ENCODE data around the gene RIMBP3C.
"Not testable (repeated sequence)": the region's sequence is repeated elsewhere in the genome, so short reads cannot be mapped to it uniquely, and the experiment has no call there.

RIMBP3C gene

GRCh38 chr22:21590809-21591641, 39.8 kb upstream of the RIMBP3C start:
- no peak for TF ChIP-seq PAX5 (IDR thresholded peaks at IDR 0.05; ENCODE audit: insufficient read depth, low read length, severe bottlenecking)
- peak; percentile 49; the same call in 1 of the 2 replicates for TF ChIP-seq SPI1 (IDR thresholded peaks at IDR 0.05; ENCODE audit: low read depth, low read length)
- TF ChIP-seq POU2F2 (IDR thresholded peaks at IDR 0.05; ENCODE audit: low read depth, low read length) = no peak
- no peak for TF ChIP-seq TAF1 (IDR thresholded peaks at IDR 0.05; ENCODE audit: low read depth, low read length)
- FAIRE-seq (peak; percentile 9), DNase-seq (ENCODE audit: insufficient read length, low spot score) (no peak)

- FAIRE-seq (no peak), DNase-seq (ENCODE audit: insufficient read length, low spot score) (no peak)
- TF ChIP-seq POU2F2 (IDR thresholded peaks at IDR 0.05; ENCODE audit: low read depth, low read length) (no peak), POLR2A (IDR thresholded peaks at IDR 0.05; ENCODE audit: low read depth, low read length) (no peak), SPI1 (IDR thresholded peaks at IDR 0.05; ENCODE audit: low read depth, low read length) (no peak), TAF1 (IDR thresholded peaks at IDR 0.05; ENCODE audit: low read depth, low read length) (no peak), PAX5 (IDR thresholded peaks at IDR 0.05; ENCODE audit: insufficient read depth, low read length, severe bottlenecking) (no peak), POLR2AphosphoS5 (IDR thresholded peaks at IDR 0.05; ENCODE audit: low read depth, low read length) (no peak)
Measured at GRCh38 chr22:21589396-21589795, 38.1 kb upstream of the RIMBP3C start.

GRCh38 chr22:21587803-21588611, 36.7 kb upstream of the RIMBP3C start:
- peak; percentile 60 for DNase-seq (ENCODE audit: insufficient read length, low spot score)
- TF ChIP-seq PAX5 (IDR thresholded peaks at IDR 0.05; ENCODE audit: insufficient read depth, low read length, severe bottlenecking) (no peak), POLR2AphosphoS5 (IDR thresholded peaks at IDR 0.05; ENCODE audit: low read depth, low read length) (no peak), SPI1 (IDR thresholded peaks at IDR 0.05; ENCODE audit: low read depth, low read length) (peak; percentile 97), TAF1 (IDR thresholded peaks at IDR 0.05; ENCODE audit: low read depth, low read length) (no peak), POLR2A (IDR thresholded peaks at IDR 0.05; ENCODE audit: low read depth, low read length) (no peak), POU2F2 (IDR thresholded peaks at IDR 0.05; ENCODE audit: low read depth, low read length) (no peak)
- FAIRE-seq = peak; percentile 81

GRCh38 chr22:21585389-21585788, 34.1 kb upstream of the RIMBP3C start:
- DNase-seq (ENCODE audit: insufficient read length, low spot score) (no peak), FAIRE-seq (no peak)
- no peak for TF ChIP-seq POU2F2 (IDR thresholded peaks at IDR 0.05; ENCODE audit: low read depth, low read length)
- no peak for TF ChIP-seq TAF1 (IDR thresholded peaks at IDR 0.05; ENCODE audit: low read depth, low read length)
- TF ChIP-seq SPI1 (IDR thresholded peaks at IDR 0.05; ENCODE audit: low read depth, low read length) = no peak
- no peak for TF ChIP-seq PAX5 (IDR thresholded peaks at IDR 0.05; ENCODE audit: insufficient read depth, low read length, severe bottlenecking)
- TF ChIP-seq POLR2A (IDR thresholded peaks at IDR 0.05; ENCODE audit: low read depth, low read length) = no peak
- no peak for TF ChIP-seq POLR2AphosphoS5 (IDR thresholded peaks at IDR 0.05; ENCODE audit: low read depth, low read length)

- no peak for TF ChIP-seq PAX5 (IDR thresholded peaks at IDR 0.05; ENCODE audit: insufficient read depth, low read length, severe bottlenecking)
- TF ChIP-seq SPI1 (IDR thresholded peaks at IDR 0.05; ENCODE audit: low read depth, low read length) = no peak
- no peak for TF ChIP-seq POU2F2 (IDR thresholded peaks at IDR 0.05; ENCODE audit: low read depth, low read length)
- no peak for TF ChIP-seq TAF1 (IDR thresholded peaks at IDR 0.05; ENCODE audit: low read depth, low read length)
- TF ChIP-seq POLR2A (IDR thresholded peaks at IDR 0.05; ENCODE audit: low read depth, low read length) = no peak
- TF ChIP-seq POLR2AphosphoS5 (IDR thresholded peaks at IDR 0.05; ENCODE audit: low read depth, low read length) = no peak
- FAIRE-seq (no peak), DNase-seq (ENCODE audit: insufficient read length, low spot score) (no peak)
Measured at GRCh38 chr22:21582801-21583740, 31.8 kb upstream of the RIMBP3C start.

GRCh38 chr22:21581009-21581713, 29.9 kb upstream of the RIMBP3C start:
- FAIRE-seq; DNase-seq (ENCODE audit: insufficient read length, low spot score): not testable (repeated sequence)

GRCh38 chr22:21580623-21581007, 29.4 kb upstream of the RIMBP3C start:
- DNase-seq (ENCODE audit: insufficient read length, low spot score); FAIRE-seq: not testable (repeated sequence)

- no peak for TF ChIP-seq POLR2AphosphoS5 (IDR thresholded peaks at IDR 0.05; ENCODE audit: low read depth, low read length)
- TF ChIP-seq POLR2A (IDR thresholded peaks at IDR 0.05; ENCODE audit: low read depth, low read length) = no peak
- TF ChIP-seq SPI1 (IDR thresholded peaks at IDR 0.05; ENCODE audit: low read depth, low read length) = no peak
- no peak for TF ChIP-seq PAX5 (IDR thresholded peaks at IDR 0.05; ENCODE audit: insufficient read depth, low read length, severe bottlenecking)
- TF ChIP-seq POU2F2 (IDR thresholded peaks at IDR 0.05; ENCODE audit: low read depth, low read length) = no peak
- no peak for TF ChIP-seq TAF1 (IDR thresholded peaks at IDR 0.05; ENCODE audit: low read depth, low read length)
- DNase-seq (ENCODE audit: insufficient read length, low spot score) = no peak
- no peak for FAIRE-seq
Measured at GRCh38 chr22:21579474-21579851, 28.2 kb upstream of the RIMBP3C start.

Data from GM12891 (cell line).